Epithelial cell of prostate (primary cell): ENCODE results near the gene IL16.

Source experiments
- DNase-seq: peaks from one replicate; pipeline ENCODE4 v3.0.0-alpha.2; 2011; ENCODE audit warnings: low read depth, low spot score
- H3K27ac ChIP-seq: fragments of 450-650 bp; 2 replicates; pipeline ENCODE4 v1.5.1; 2017; ENCODE audit warnings: mild to moderate bottlenecking

Gene IL16

DNA sequence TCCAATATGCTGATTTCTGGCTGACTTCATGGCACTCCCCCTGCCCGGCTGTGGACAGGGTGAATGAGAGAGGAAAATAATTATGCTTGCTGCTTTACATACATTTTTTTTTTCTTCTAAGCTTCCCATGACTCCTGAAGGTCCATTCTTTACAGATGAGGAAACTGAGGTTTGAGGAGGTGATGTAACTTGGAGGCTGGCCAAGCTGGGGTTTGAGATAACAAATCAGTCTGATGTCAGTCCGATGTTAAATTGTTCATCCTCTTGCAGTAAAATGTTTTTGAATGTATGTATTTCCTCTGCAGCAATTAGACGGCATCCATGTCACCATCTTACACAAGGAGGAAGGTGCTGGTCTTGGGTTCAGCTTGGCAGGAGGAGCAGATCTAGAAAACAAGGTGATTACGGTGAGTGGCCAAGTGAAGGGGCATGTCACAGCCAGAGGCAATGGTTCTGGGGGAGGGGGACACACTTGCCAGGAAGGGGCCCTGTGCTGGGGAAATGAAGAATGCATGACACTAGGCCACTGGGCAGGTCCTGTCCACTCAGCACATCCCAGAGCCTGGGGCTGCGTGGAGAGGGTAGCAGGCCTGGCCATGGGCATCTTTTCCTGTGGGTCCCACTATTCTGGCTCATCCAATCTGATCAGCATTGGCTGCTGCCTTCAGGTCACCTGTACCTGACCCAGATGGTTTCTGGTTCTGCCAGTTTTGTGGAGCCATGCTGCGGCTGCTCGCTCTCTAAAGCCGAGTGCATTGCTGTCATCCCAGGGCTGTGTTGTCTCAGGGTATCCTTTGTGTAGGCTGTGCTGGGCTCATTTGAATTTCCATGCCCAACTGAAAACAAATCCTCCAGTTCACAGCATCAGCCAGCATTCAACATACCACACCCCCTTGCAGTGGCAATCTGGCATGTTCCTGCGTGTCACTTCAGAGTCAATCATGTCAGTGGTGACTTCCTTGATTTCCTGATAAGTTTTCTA is 106.9 kb downstream of the IL16 start:
- DNase-seq, result no peak
- peak overlapping the region; percentile 71 for H3K27ac ChIP-seq

DNA sequence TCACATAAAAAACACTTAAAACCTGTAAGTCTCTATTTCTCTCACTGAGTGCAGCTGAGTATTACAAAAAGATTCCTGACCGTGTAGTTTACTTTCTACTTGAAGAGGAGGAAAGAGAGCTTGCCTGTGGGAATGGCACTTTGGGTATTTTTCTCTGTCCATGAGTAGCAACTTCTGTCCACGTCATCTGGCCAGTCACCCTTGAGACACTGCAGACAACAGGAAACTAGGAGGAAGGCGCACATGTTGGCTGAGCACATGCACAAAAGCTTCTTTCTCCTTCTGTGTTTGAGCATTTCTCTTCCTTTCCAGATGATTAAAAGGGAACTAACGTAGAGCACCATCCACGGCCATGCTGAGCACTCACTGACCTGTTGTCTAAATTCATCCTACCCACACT is 107.5 kb downstream of the IL16 start:
- DNase-seq, result no peak
- H3K27ac ChIP-seq, result peak overlapping the region; percentile 71

DNA sequence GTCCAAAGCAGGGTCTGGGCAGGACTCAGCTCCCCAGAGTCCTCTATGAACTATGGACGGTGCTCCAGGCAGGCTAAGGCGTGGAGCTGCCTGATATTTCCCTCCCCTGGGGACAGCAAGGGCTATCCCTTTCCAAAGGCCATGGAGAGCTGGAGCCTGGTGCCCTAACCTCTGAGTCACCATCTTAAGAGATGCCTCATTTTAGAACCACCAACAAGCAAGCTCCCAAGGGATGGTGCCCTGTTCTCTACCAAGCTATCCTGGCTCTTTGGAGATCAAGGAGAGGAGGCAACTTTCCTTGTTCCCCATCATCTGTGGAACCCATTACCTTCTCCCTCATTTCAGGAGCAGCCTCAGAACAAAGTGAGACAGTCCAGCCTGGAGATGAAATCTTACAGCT is 111.6 kb downstream of the IL16 start:
- H3K27ac ChIP-seq, result no peak overlapping the region
- DNase-seq, result no peak

DNA sequence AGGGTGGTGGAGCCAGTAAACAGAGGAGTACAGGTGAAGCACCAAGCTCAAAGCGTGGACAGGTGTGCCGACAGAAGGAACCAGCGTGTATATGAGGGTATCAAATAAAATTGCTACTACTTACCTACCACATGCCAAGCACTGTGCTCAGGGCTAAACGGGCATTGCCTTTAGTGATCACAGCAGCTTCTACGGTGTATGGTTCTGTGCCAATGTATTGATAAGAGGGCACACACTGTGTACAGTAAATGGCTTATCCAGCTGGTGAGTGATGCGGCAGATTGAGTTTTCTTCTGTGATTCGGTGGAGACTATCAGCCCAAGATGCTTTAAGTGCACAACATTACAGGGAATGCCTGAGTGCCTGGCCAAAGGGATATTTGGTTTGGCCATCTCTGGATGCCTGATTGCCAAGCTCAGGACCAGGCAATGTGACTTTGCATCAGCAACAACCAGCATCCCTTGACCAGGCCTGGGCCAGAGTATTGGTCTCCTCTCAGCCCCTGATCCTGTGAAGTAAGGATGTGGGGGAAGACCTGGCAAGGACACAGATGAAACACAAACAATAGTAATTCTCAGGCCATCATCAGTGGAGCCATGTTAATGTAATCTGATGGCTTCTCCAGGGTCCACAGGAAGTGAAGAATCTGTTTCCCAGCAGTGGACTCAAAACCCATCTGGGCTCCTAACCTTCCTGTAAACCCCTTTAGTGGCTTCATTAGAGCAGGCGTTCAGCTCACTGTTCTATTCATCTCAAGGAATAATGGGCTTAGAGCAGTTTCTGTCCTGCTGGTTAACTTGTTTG is 113.2 kb downstream of the IL16 start:
- no peak for DNase-seq
- no peak overlapping the region for H3K27ac ChIP-seq

DNA sequence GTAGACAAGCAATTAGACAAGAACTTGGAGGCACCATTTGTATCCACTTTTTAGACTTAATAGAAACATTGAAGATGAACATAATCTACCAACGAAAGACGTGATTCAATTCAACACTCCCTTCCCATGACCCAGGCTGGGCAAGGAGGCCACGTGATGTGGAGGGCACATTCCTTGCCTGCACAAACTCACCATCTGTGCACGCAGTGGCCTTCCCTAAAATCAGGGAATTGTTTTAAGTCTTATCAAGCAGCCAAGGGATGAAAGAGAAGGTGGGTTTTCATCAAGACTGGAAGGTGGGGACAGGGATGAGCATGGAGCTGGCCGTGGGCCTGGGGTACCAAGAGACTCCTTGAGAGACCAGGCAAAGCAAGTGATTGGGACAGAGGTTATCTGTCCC is 113.8 kb downstream of the IL16 start:
- H3K27ac ChIP-seq, result no peak overlapping the region
- no peak for DNase-seq

DNA sequence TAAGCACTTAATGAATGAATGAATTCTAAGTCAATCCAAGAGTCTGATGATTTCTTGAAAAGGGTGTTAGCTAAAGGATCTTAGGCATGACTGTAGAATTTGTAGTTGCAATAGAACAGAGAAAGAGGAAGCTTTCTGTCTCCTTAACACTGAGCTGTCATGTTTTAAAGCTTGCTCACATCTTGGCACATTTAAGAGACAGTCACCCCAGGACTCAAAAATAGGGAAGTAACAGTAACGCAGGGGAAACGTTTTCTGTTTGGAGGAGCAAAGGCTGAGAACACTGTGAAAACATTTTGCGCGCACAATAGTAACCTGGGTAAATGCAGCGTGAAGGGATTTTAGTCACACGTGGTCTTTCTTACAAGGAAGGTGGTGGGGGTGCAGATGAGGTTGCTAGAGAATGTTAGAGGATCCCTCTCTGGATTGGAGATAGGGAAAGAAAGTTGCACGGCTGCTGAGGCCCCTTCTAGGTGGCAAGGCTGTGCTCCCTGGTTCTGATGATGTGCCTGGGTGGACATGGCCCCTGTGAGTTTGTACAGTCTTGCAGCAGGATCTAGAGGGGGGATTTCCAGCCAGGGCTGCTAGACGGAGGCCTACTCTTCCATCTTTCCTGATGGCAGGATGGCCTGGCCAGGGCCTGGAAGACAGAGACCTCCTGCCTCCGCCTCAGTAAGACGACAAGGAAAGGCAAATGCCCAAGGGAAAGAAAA is 115.2 kb downstream of the IL16 start:
- no peak overlapping the region for H3K27ac ChIP-seq
- no peak for DNase-seq

DNA sequence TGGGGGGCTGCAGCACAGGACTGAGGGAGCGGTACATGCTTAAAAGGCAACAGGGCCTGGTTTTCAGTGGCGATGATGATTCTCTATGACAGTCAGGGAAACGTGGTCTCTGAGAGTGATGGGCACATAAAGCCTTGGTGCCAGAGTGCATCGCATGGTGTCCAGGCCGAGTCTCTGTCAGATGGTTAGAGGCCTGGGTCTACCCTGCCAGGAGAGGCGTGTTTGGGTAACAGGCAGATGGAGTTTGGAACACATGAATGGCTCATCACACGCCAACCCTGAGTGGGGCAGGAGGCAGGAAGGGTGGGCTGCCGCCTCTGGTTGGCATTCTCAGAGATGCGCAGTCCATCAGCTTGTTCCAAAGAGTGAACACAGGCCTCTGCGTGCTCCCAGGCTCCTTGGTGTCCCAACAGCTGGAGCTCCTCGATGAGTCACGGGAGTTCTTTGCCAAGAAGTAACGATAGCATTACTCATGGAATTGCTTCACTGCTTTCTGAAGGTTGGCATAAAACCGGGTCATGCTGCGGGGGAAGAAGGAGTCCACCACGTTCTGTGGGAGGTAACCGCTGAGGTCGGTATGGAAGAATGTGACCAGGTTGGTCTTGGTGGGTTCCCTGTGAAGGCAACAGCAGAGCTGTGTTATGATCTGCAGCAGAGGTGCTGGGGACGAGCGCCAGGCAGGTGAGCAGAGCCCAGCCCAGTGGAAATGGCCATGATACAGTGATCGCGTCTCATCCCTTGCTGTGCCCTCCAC is 116.3 kb downstream of the IL16 start:
- H3K27ac ChIP-seq, result peak overlapping the region; percentile 48

DNA sequence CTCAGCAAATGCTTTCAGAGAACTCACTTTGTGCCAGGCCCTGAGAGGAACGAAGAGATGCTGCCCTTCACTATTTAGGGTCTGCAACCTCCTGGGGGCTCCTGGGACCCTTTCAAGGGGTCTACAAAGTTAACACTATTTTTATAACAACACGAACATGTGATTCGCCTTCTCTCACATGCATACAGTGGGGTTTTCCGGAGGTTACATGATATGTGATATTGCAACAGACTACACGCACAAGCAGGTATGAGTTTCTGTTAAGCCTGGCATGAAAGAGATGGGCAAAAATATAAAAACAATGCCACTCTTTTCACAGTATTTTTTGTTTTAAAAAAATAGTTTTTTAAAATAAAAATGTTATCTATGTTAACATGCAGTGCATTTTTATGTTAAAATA is 117.0 kb downstream of the IL16 start:
- peak overlapping the region; percentile 48 for H3K27ac ChIP-seq
- no peak for DNase-seq

More for the DNA sequence above, 116.3 kb downstream of the IL16 start:
- peak; percentile 95 for DNase-seq

DNA sequence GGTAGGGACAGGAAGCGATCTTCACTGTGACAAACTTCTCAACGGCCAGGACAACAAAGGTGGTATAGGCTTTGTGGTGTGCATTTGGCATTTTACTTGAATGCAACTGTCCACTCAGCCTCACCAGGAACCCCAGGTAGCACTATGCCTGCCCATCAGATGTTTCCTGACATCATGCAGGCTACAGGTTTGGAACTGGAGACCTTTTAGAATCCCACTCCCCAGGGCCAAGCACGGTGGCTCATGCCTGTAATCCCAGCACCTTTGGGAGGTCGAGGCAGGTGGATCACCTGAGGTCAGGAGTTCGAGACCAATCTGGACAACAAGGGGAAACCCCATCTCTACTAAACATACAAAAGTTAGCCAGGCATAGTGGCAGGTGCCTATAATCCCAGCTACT is 117.7 kb downstream of the IL16 start:
- DNase-seq, result no peak
- no peak overlapping the region for H3K27ac ChIP-seq

DNA sequence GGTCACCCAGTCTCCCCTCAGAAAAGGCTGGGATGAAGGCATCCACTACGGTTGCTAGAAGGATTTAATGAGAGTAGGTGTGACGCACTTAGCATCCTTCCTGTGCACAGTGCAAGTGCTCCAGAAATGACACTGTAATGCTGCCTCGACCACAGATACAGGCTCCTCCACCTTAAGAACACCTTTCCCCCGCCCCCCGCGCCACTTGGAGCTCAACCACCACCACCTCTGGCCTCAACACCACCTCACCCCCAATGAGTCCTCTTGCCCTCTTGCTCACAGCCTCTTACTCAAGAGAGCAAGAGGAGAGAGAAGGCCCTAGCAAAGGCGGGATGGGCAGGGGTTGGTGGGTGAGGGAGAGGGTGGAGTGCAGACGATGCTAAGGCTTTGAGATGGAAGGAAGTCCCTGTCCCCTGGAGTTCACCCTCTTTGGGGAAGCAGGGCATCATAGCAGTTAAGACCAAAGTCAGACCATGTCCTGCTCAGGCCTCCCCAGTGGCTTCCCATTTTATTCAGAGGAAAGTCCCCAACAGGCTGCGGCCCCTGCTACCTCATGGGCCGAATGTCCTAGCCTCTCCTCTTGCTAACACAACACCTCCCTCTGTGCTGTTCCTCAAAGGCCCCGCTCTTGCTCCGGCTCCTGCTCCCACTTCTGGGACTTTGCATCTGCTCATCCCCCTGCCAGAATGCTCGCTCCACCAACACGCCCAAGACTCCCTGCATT is 118.9 kb downstream of the IL16 start:
- H3K27ac ChIP-seq, result no peak overlapping the region
- DNase-seq, result no peak

DNA sequence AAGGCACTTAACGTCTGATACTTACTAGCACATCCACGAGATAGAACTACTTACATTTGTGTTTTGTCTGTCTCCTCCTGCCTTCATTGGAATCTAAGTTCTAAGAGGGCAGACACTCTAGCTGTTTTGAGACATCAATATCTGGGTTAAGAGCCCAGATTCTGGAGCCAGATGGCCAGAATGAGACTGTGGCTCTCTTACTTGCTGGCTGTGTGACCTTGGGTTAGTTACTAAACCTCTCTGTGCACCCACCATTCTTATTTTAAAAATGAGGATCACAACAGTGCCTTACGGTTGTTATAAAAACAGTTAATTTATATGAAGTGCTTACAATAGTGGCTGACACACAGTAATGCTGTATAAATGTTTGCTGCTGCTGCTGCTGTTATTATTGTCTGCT is 119.6 kb downstream of the IL16 start:
- no peak for DNase-seq
- H3K27ac ChIP-seq, result no peak overlapping the region

DNA sequence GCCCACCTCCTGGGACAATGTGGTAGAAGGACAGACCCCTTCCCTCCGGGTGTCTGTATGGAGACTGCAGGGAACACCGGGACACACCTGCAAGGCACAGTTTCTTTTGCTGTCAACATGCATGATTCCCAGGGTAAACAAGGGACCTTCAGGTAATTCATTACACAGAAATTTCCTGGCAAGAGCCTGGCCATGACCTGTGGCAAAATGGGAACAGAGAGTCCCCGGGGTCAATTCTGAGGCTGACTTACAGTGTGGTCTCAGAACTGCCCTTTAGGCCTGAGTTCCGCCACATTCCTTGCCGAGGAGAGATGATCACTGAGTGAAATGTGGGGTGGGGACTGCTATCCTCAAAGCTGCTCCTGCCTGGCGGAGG is 121.0 kb downstream of the IL16 start:
- DNase-seq, result no peak
- H3K27ac ChIP-seq, result no peak overlapping the region

DNA sequence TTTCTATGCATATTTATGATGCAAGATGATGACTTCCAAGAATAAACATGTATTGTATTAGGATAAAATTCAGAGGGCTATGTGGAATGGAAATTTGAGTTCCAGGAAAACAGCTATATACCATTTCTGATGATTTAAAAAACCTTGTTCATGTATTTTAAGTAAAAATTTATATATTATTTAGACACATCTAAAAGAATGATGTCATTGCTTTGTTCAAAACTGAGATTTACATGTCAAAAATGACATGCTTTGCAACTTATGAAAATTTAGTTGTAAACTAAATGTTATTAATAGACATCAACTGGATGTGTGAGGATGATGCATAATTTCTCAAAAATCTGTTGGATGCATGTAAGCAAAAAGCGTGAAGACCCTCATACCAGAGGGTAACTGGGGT is 125.0 kb downstream of the IL16 start:
- no peak overlapping the region for H3K27ac ChIP-seq
- no peak for DNase-seq

DNA sequence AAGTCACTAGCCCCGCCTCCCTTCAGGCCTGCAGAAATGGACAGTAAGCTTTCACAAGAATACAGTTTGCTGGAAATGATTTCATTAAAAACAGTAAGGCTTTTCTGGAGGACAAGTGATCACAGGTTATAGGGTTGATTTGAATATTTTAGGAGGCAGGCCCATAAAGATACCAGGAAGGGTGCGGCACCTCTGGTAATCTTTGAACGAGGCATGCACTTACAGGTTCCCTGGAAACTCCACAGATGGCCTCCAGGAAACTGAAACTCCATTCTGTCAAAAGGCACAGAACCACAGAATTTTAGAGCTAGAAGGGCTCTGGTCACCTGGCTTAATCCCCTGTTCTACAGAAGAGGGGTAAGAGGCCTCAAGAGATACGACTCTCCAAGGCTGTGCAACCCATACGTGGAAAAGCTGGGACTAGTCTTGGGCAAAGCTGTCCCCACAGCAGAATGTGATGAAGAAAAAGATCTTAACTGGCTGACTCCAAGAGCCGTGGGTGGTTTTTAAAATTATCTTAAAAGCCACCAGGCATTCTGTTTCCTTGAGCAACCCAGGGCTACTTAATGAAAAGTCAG is 126.1 kb downstream of the IL16 start:
- peak overlapping the region; percentile 74 for H3K27ac ChIP-seq
- DNase-seq, result no peak

DNA sequence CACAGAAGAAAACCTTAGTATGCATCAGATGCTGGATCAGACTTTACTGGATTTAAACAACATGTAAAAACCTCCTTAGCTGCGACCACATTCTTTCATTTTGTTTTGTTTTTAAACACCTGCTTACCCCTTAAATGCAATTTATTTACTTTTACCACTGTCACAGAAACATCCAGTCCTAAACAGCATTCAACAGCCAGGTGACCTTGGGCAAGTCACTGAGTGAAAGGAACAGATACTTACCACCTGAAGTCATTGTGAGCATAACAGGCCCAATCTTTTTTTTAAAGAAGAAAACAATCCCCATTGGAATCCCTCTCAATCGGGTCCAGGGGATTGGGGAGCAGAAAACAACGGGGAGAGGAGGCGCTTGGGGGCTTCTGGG is 126.9 kb downstream of the IL16 start:
- H3K27ac ChIP-seq, result peak overlapping the region; percentile 74
- DNase-seq, result no peak

DNA sequence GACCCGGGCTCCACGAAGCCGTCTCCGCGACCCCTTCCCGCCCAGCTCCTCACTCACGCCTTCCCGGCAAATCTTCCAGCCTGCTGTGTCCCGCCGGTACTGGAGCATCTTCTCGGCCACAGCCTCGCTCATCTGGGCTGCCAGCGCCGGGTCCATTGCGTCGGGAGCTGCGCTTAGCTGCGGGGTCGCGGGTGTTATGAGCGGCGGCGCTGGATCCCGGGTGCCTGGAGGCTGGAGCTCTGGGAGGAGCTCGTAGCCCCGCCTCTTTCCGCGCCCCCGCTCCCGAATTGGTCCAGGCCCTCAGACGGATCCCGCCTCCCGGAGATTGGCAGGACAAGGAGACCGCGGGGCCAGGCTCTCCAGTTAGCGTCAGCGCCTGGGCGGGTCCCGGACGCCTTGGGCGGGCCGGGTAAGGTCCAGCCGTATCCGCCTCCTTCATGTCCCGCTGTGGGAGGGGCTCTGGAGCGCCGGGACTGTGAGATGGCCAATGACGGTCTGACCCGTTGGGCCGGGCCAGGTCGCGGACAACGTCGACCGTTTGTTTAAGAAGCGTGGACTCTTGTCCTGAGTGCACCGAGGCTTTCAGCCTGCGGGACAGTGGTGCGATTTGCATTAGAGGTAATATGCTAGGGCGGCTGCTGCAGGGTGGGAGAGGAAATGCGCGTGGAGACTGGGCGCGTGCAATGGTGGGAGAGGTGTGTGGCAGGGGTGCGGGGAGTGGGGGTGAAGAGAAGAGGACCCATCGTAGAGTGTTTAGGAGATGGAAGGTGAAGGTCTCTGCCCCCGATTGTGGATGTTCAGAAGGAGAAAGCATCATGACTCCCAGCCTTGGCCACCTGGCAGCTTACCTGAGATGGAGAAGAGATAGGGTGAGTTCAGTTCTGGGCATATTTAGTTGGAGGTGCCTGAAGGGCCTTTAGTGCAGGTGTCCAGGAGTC is 127.5 kb downstream of the IL16 start, which contains the start of gene STARD5:
Gene STARD5 (minus strand): TSS at position 198 of the 938 bp plus-strand sequence. CDS start 42 bp downstream, at position 156.
- H3K27ac ChIP-seq, result peak within 1 kb of the TSS; percentile 74
- peak; percentile 83 for DNase-seq

DNA sequence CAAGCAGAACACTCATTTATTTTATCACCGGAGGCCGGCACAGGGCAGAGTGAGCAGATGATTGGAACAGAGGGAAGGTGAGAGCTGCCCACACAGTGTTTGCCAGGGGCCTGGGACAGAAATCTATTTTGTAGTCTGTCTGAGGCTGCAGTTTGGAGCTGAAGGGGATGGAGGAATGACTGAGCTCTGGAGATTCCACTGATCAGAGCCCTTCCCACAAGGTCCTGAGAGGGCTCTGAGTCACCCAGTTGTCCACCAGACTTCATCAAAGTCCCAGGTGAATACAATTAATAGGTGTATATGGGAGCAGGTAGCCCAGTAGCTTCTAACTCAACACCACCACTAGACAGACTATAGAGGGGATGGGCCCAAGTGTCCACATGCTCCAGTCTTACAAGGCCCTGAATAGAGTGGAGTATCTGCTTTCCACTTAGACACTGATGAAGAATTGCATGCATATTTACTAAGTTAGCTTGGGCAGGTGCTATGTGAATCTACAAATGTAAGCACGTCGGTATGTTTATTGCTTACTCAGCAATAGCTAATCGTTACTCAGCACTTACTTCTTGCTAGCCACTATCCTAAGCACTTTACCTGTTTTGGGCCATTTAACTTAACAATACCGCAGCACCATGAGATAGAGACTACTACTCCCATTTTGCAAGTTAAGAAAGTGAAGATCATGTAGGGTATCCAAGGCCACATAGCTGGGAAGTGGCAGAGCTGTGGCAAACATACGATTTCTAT is 130.0 kb downstream of the IL16 start:
- no peak for DNase-seq
- no peak overlapping the region for H3K27ac ChIP-seq
